ENCODE data around the gene NATD1. TPM values are rescaled to one million over a fixed set of nuclear protein-coding genes. Genes with fewer than 3 reads are reported as not detected.
A peak's percentile ranks its signal among the peaks of the same experiment; 100 is the strongest.

Gene NATD1
- total and polyA plus RNA-seq, 8 donors, result 7.0 to 16.9 (median 9.4) TPM

DNA sequence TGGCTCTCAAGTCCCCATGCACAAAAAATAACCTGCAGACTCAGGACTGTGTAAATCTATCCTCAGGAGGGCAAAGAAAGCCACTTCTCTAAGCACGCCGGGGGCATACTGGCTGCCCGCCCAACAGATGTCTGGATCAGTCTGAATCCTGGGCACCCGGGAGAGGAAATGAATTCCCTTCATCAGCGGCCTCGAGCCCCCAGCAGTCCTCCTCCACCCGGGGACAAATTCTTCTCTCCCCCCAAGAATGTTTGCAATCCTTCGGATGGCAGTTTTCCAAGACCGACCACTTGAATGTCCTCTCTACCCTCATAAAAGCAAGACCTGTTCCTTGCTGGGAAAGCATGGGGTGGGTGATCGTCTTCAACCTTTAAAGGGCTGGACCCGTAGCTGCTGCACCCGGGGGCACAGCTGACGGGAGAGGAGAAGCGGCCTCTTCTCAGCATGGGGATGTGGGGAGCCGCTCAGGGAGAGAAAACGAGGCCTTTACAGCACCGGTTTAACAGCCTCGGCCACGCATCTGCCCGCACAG, 21.9 kb upstream of the NATD1 start:
- H3K4me1 ChIP-seq, result peaks cover 17 to 49% of the 10 kb centered on the region in 2 donors
- H3K36me3 ChIP-seq, result no peaks in the 10 kb centered on the region
- TF ChIP-seq, protein P1, sequence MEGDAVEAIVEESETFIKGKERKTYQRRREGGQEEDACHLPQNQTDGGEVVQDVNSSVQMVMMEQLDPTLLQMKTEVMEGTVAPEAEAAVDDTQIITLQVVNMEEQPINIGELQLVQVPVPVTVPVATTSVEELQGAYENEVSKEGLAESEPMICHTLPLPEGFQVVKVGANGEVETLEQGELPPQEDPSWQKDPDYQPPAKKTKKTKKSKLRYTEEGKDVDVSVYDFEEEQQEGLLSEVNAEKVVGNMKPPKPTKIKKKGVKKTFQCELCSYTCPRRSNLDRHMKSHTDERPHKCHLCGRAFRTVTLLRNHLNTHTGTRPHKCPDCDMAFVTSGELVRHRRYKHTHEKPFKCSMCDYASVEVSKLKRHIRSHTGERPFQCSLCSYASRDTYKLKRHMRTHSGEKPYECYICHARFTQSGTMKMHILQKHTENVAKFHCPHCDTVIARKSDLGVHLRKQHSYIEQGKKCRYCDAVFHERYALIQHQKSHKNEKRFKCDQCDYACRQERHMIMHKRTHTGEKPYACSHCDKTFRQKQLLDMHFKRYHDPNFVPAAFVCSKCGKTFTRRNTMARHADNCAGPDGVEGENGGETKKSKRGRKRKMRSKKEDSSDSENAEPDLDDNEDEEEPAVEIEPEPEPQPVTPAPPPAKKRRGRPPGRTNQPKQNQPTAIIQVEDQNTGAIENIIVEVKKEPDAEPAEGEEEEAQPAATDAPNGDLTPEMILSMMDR (IDR thresholded peaks at IDR 0.05), result no peak
- H3K9me3 ChIP-seq, result no peaks in the 10 kb centered on the region
- H3K27ac ChIP-seq, result peak overlapping the region in 1 of 2 donors; percentile 69
- no peaks in the 10 kb centered on the region for H3K27me3 ChIP-seq
- peak overlapping the region; percentile 55 to 63 for H3K4me3 ChIP-seq
- intact Hi-C loops (cut with DNase I), result no loop called here
- DNase-seq, result peak in 1 of 4 donors; percentile 25
- ATAC-seq, result no peak

DNA sequence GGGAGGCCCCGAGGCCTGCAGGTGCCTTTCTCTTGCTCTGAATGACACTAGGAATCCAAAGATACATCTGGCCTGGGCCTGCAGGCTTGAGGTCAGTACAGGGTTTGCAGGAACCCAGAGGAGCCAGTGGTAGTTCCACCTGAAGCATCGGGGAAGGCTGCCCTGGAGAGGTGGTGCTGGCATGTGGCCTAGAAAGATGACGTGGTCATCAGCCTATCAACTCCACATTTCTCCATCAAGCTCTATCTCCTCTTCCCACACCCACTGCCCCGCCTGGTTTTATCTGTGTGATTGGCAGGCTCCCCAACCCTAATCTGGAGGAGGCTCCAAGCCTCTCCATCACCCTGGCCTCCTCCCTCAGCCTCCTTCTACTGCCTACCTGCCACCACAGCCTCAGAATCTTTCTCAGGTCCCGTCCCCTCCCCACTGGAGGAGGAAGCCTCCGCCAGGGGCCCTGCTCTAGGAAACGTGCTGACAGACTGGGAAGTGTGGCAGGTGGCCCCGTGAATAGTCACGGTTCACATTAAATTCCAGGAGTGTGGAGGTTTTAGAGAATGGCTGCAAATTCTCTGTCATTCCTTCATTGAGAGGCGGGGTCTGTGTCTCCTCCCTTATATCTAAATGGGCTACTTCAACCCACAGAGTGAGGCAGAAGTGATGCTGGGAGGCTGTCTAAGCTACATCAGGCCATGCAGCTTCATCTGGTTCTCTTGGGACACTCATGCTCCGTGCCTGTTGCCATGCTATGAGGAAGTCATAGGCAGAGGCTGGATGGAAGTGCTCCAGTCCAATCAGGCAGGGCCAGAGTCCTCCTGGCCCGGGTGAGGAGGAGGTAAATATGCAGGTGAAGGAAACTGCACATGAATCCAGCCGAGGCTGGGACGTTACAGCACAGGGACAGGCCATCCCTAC, 19.9 kb upstream of the NATD1 start:
- TF ChIP-seq, protein P1 (IDR thresholded peaks at IDR 0.05), result no peak
- H3K27ac ChIP-seq, result no peak overlapping the region
- H3K4me3 ChIP-seq, result no peak overlapping the region
- peaks cover 5 to 30% of the 10 kb centered on the region in 2 donors for H3K4me1 ChIP-seq
- H3K36me3 ChIP-seq, result no peaks in the 10 kb centered on the region
- intact Hi-C loops (cut with DNase I), result no loop called here
- DNase-seq, result no peak
- H3K9me3 ChIP-seq, result no peaks in the 10 kb centered on the region
- no peaks in the 10 kb centered on the region for H3K27me3 ChIP-seq
- no peak for ATAC-seq

DNA sequence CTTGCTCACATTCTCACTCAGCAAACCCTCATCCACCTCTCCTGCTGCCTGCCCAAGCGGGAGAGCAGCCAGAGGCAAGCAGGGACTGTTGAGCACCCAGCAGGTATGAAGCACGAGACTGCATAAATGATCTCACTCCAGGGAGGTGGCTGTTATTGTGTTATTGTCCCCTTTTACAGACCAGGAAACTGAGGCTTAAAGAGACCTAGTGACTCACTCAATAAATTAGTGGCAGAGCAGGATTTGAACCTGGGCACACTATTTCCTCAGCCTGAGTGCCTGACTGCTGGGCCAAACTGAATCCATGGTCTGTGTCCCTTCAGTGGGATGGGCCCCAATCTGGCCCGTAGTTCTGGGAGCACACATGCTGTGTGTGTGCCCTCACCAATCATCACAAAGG, 19.0 kb upstream of the NATD1 start:
- intact Hi-C loops (cut with DNase I), result no loop called here
- Histone ChIP-seq H3K36me3 (no peaks in the 10 kb centered on the region), H3K27ac (no peak overlapping the region), H3K9me3 (no peaks in the 10 kb centered on the region), H3K4me3 (no peak overlapping the region), H3K27me3 (no peaks in the 10 kb centered on the region), H3K4me1 (peaks cover 5 to 22% of the 10 kb centered on the region in 2 donors)
- DNase-seq (no peak), ATAC-seq (no peak)
- TF ChIP-seq, protein P1 (IDR thresholded peaks at IDR 0.05), result no peak

DNA sequence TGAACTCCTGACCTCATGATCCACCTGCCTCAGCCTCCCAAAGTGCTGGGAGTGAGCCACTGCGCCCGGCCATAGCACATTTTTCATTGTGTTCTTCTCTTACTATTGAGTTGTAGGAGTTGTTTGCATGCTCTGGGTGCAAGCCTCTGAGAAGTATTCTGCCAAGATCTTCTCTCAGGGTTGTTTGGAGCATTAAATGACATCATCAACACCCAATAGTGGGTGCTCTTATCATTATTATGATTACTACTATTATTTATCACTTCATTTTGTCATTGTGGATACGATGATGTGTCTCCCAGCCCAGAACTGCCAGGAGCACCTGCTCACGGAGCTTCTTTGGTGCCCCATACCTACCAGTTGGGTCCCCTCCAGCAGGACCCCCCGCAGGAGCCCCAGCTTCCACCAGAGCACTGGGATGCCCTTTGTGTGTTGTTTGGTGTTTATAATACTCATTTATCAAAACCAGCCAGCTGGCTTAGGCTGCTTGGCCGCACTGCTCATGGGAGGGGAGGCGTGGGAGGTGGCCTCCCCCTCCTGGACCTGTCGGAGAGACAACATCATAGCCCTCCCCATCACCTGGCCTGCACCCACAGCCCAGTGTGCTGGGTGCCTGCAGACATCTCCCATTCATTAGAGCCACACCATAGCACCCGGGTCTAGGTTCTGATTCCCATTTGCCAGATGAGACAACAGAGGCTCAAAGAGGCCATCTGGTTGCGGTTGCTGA, 18.4 kb upstream of the NATD1 start:
- DNase-seq (no peak), ATAC-seq (no peak)
- no peaks in the 10 kb centered on the region for H3K9me3 ChIP-seq
- no peaks in the 10 kb centered on the region for H3K36me3 ChIP-seq
- no peak overlapping the region for H3K4me3 ChIP-seq
- intact Hi-C loops (cut with DNase I), result no loop called here
- peaks cover 5 to 16% of the 10 kb centered on the region in 2 donors for H3K4me1 ChIP-seq
- no peaks in the 10 kb centered on the region for H3K27me3 ChIP-seq
- H3K27ac ChIP-seq, result no peak overlapping the region
- TF ChIP-seq, protein P1 (IDR thresholded peaks at IDR 0.05), result no peak

DNA sequence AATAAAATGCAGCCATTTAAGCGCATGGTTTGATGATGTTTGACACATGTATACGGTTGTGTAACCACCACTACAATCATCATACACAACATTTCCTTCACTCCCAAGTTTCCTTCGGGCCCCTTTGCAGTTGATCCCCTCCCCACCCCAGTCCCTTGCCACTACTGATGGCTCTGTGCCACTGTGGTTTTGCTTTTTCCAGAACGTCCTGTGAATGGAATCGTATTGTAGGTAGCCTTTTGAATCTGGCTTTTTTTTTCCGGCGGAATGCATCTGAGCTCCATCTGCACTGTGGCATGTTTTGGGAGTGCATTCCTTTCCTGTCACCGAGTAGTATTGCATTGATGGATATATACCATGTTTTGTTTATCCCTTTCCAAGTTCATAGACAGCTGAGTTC, 16.2 kb upstream of the NATD1 start:
- DNase-seq (no peak), ATAC-seq (no peak)
- Histone ChIP-seq H3K9me3 (no peaks in the 10 kb centered on the region), H3K4me1 (no peaks in the 10 kb centered on the region), H3K4me3 (no peak overlapping the region), H3K27me3 (no peaks in the 10 kb centered on the region), H3K36me3 (no peaks in the 10 kb centered on the region), H3K27ac (no peak overlapping the region)
- intact Hi-C loops (cut with DNase I), result no loop called here
- TF ChIP-seq, protein P1 (IDR thresholded peaks at IDR 0.05), result no peak

All from left lung (tissue), 10 donors.